GF-D8 (cell line): Measurements from ENCODE around the gene SDR39U1.
A peak's percentile ranks its signal among the peaks of the same experiment; 100 is the strongest.

Experiments used
- DNase-seq: peaks from one replicate; lab custom pipeline; 2025; lab: John Stamatoyannopoulos, UW

Gene SDR39U1

DNA sequence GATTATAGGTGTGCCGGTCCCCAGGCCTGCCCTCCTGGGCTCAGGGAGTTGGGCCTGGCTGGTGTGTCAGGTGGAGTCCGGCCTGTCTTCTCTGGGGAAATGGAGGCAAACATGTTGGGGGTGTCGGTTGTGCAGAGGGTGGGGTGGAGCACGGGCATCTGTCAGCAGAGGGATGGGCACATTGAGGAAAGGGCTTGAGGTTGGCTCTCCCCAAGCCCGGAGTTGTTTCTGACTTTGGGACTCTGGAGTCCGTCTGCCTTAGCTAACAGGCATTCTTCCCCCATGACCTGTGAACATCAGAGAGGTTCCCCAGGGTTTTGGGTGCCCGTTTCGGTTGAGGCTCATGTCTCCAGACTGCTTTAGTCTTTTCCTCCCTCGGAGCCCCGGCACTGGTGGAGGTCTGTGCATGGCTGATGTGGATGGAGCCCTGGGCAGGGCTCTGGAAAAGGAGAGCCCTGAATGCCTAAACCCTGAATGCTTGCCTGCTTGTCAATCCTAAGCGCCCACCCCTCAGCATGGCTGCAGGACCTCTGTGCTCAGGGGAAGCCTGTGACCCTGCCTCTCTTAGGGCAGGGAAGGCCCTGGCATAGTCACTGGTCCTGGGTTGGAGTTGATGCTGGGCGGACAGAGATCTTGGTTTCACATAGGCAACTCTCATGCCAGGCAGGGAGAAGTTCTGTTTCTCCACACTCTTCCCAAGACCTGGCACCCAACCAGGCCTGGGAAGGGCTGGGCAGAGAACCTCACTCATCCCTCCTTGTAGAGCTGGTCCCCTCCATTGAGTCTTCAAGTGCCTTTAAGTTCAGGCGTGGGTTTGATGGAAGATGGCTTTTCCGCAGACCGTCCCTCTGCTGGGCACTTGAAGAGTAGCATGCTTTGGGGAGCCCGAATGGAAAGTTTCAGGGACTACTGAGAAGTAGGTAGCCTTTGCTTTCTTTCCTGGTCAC is 30.9 kb downstream of the SDR39U1 start:
- DNase-seq = no peak

GRCh38 chr14:24409956-24410355 is 32.6 kb downstream of the SDR39U1 start:
- no peak for DNase-seq

GRCh38 chr14:24409192-24409591 is 33.4 kb downstream of the SDR39U1 start:
- no peak for DNase-seq

DNA sequence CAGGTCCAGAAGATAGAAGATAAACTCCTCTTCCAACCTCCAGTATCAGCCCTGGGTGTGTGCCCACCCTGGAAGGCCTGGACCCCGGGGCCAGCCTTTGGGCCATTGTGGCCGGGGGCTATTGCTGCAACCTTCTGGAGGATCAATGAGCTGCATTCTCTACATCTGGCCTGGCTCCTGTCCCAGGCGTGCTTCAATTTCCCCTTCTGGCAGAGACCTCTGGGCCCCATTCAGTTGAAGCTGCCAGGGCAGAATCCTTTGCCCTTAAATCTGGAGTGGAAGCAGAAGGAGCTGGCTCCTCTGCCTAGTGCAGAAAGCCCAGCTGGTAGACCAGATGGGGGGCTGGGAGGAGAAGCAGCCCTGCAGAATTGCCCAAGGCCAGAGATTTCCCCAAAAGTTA is 33.8 kb downstream of the SDR39U1 start:
- no peak for DNase-seq

- DNase-seq = no peak
These were observed 34.8 kb downstream of the SDR39U1 start for GRCh38 chr14:24407608-24408325.

GRCh38 chr14:24406416-24406815 is 36.2 kb downstream of the SDR39U1 start:
- DNase-seq = no peak

- no peak for DNase-seq
These were observed 37.8 kb downstream of the SDR39U1 start for GRCh38 chr14:24404814-24405213.

DNA sequence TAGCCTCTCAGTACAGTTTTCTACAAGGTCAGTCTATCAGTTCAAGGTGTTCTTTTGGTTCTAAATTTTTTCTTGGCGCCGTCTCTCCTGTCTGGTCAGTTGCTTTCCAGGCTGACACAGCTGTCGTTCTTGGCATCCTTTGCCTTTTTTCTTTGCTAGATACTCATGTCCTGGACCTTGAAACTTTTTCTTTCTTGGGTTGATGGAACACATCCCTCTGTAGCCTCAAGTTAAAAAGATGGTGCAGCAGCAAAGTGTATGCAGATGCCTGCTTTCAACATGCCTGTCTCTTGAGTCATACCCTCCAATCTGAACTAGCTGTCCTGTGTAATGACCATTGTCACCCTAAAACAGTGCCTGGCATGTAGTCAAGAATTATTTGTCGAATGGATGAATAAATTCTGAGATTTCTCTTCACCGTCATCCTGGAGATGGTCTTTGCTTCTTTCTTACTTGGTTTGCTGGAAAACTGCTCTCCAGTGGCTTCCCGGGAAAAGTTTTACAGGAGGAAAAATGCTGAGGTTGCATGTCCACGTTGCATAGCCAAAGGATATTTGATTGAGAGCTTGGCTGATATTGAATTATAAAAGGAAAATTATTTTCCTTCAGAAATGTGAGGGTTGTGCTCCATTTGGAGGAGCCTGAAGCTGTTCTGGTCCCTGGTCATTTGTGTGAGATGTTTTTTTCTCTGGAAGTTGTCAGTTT is 39.1 kb downstream of the SDR39U1 start:
- DNase-seq = no peak

- DNase-seq = no peak
These were observed 40.5 kb downstream of the SDR39U1 start for GRCh38 chr14:24401810-24402702.

DNA sequence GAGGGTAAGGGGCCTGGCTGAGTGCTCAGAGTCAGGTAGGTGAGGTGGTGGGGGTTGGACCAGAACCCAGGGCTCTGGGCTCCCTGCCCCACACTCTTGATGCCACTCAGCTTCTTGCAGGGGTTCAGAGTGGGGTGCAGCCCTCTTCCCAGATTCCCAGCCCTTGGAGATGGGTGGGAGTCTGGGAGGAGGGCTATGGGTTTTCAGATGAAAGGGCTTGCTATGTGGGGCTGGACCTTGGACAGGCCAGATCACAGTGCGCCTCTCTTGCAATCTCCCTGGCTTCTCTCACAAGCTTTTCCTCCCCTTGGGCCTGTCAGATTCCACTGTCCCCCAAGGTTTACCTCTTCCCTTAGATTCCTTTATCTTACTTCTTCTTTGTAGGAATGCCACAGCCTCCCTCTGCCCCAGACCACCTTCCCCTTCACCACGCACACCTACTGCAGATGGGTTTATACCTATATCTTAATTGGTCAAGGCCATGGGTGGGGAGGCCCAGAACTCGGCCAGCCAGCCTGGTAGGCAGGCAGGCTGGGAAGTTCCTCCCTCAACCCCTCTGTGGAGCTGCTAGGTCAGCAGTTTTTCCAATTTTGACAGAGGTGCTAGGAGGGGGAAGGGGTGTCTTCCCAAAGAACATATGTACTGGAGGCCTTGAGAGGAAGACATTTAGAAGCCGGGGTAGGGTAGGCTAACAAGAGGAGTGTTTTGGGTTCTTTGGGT is 42.4 kb downstream of the SDR39U1 start:
- no peak for DNase-seq

- no peak for DNase-seq
These were observed 43.1 kb downstream of the SDR39U1 start for GRCh38 chr14:24399447-24399822.

DNA sequence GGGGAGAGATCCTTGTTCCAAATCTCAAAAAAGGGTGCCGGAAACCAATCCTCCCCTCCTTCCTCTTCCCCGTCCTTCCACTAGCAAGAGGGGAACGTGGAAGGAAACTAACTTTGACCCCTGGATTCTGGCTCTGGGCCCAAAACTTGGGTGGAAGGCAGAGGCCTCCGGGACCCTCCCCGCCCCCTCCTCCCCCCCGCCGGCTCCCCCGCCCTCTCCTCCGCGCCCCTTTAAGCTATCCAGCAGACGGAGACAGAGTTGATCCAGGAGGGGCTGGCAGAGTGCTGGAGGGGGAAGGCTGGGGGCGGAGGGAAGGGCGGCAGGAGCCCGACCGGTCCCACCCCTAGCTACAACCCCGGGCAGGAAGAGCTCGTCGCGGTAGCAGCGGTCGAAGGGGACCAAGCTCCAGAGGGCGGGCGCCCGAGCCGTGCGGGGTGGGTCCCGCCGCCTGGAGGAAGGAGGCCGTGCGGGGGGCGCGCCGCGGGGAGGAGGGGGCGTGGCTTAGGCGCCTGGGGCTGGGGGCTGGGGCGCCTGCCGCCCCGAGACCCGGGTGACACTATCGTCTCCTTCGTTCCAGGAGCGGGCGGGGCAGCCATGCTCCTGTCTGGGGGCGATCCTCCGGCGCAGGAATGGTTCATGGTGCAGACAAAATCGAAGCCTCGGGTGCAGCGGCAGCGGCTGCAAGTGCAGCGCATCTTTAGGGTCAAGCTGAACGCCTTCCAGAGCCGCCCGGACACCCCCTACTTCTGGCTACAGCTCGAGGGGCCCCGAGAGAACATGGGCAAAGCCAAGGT is 43.7 kb downstream of the SDR39U1 start, which contains the start of gene NYNRIN:
Gene NYNRIN (plus strand): TSS at position 351 of the 794 bp plus-strand sequence. CDS start 244 bp downstream, at position 595.
- no peak for DNase-seq

- DNase-seq = no peak
These were observed 44.3 kb downstream of the SDR39U1 start for GRCh38 chr14:24398293-24398652.

DNA sequence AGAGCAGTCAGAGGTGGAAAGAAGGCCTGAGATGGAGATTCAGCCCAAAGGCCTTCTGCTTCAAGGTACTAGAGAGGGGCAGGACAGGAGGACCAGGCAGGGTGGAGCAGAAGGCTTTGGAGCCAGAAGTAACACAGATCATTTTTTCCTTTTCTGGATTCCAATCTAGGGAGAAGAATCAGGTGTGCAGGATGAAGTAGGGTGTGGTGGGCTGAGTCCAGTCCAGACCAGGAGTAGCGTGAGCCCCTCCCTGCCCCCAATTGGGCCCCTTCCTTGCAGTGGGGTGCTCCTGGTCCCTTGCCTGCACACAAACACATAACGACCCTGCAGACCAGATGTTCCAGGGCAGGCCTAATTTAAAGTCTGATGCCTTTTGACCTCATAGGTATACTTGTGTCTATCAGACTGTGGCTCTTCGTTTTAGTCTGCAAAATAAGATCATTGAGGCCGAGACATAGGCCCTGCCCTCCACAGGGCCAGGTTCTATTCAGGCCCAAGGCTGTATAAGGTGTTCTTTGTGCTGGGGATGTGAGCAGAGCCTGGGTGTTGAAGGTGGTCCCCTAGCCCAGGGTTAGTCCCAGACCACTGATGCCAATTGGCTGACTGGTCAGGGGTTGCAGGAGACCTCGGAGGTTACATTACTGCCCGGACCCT is 44.8 kb downstream of the SDR39U1 start:
- no peak for DNase-seq

GRCh38 chr14:24395609-24396582 is 46.7 kb downstream of the SDR39U1 start:
- peak; percentile 28 for DNase-seq

GRCh38 chr14:24394275-24394674 is 48.3 kb downstream of the SDR39U1 start:
- no peak for DNase-seq

GRCh38 chr14:24392325-24393091 is 50.1 kb downstream of the SDR39U1 start:
- no peak for DNase-seq
